ENCODE results near the gene ACTR6.

GRCh38 chr12:100267603-100268281, 67.1 kb downstream of the ACTR6 start:
- TF ChIP-seq, protein P1, sequence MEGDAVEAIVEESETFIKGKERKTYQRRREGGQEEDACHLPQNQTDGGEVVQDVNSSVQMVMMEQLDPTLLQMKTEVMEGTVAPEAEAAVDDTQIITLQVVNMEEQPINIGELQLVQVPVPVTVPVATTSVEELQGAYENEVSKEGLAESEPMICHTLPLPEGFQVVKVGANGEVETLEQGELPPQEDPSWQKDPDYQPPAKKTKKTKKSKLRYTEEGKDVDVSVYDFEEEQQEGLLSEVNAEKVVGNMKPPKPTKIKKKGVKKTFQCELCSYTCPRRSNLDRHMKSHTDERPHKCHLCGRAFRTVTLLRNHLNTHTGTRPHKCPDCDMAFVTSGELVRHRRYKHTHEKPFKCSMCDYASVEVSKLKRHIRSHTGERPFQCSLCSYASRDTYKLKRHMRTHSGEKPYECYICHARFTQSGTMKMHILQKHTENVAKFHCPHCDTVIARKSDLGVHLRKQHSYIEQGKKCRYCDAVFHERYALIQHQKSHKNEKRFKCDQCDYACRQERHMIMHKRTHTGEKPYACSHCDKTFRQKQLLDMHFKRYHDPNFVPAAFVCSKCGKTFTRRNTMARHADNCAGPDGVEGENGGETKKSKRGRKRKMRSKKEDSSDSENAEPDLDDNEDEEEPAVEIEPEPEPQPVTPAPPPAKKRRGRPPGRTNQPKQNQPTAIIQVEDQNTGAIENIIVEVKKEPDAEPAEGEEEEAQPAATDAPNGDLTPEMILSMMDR (IDR thresholded peaks at IDR 0.05), result no peak
- no peak for TF ChIP-seq POLR2A (IDR thresholded peaks at IDR 0.05)

All from testis (tissue), 2 donors.